Loucy (cell line): Measurements from ENCODE around the gene APIP.

Experiments
- EZH2phosphoT487 ChIP-seq: fragments of 200-600 bp; IDR thresholded peaks from 2 replicates; pipeline ENCODE4 v1.6.1; 2018; ENCODE audit warnings: antibody characterized with exemption, mild to moderate bottlenecking, moderate library complexity, borderline replicate concordance
- TF ChIP-seq, protein P1 (sequence below): fragments of 200-600 bp; sonication (generic); conservative IDR thresholded peaks from 2 replicates; pipeline ENCODE4 v1.5.1; 2014; ENCODE audit warnings: mild to moderate bottlenecking, antibody characterized with exemption, low read length

DNA sequence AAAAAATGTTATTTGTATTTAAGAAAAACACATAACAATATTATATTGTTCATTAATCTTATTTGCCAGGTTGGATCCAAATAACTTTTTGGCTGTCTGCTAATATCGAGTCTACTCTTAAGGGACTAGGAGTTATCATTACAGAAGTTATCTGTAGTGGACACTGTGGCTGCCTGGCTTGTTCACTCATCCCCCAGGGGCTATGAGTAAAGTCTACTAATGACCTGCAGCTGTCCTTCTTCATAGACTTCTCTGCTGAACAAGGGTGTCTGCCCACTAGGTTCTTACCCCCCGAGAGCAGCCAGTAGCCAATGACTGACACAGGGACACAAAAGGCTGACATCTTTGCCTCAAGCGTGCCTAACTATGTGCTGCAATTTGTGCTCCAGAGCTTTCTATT is 69.7 kb downstream of the APIP start:
- TF ChIP-seq, protein P1, sequence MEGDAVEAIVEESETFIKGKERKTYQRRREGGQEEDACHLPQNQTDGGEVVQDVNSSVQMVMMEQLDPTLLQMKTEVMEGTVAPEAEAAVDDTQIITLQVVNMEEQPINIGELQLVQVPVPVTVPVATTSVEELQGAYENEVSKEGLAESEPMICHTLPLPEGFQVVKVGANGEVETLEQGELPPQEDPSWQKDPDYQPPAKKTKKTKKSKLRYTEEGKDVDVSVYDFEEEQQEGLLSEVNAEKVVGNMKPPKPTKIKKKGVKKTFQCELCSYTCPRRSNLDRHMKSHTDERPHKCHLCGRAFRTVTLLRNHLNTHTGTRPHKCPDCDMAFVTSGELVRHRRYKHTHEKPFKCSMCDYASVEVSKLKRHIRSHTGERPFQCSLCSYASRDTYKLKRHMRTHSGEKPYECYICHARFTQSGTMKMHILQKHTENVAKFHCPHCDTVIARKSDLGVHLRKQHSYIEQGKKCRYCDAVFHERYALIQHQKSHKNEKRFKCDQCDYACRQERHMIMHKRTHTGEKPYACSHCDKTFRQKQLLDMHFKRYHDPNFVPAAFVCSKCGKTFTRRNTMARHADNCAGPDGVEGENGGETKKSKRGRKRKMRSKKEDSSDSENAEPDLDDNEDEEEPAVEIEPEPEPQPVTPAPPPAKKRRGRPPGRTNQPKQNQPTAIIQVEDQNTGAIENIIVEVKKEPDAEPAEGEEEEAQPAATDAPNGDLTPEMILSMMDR: no peak
- TF ChIP-seq EZH2phosphoT487: no peak
